ENCODE data around the gene ADRA1B.

GRCh38 chr5:160020964-160021363, 104.7 kb downstream of the ADRA1B start:
- TF ChIP-seq ATF2 (IDR thresholded peaks at IDR 0.05; ENCODE audit: low read length) (no peak), BRCA1 (IDR thresholded peaks at IDR 0.05; ENCODE audit: low read depth, low read length) (no peak), CTCF (IDR thresholded peaks at IDR 0.05; ENCODE audit: control extremely low read depth in 1 of 3, insufficient read depth in 1 of 3, low read depth in 1 of 3, low read length in 3 of 3) (no peak)
